COLO829 (cell line): ENCODE data around the gene CDK18.

Experiments
- DNase-seq: peaks from one replicate; pipeline ENCODE4 v3.0.0; 2012; ENCODE audit warnings: low spot score

CDK18 gene

GRCh38 chr1:205537386-205538018 is 33.0 kb downstream of the CDK18 start:
- no peak for DNase-seq

GRCh38 chr1:205538235-205538840 is 33.9 kb downstream of the CDK18 start:
- DNase-seq, result no peak

- no peak for DNase-seq
These were observed 36.9 kb downstream of the CDK18 start for GRCh38 chr1:205541161-205541886.

- DNase-seq, result no peak
These were observed 37.9 kb downstream of the CDK18 start for GRCh38 chr1:205542367-205542766.

- DNase-seq, result no peak
These were observed 39.2 kb downstream of the CDK18 start for GRCh38 chr1:205543351-205544301.

- DNase-seq, result no peak
These were observed 40.8 kb downstream of the CDK18 start for GRCh38 chr1:205545001-205545919.

- DNase-seq, result no peak
These were observed 41.5 kb downstream of the CDK18 start for GRCh38 chr1:205545991-205546390.

- DNase-seq, result no peak
These were observed 42.1 kb downstream of the CDK18 start for GRCh38 chr1:205546541-205546940.

GRCh38 chr1:205547936-205548827 is 43.7 kb downstream of the CDK18 start:
- DNase-seq, result no peak

GRCh38 chr1:205554026-205554811 is 49.8 kb downstream of the CDK18 start:
- no peak for DNase-seq

- no peak for DNase-seq
These were observed 57.2 kb downstream of the CDK18 start for GRCh38 chr1:205561501-205562203.

- DNase-seq, result no peak
These were observed 59.5 kb downstream of the CDK18 start for GRCh38 chr1:205563927-205564441.

- no peak for DNase-seq
These were observed 61.3 kb downstream of the CDK18 start for GRCh38 chr1:205565799-205566198.

- DNase-seq, result no peak
These were observed 63.2 kb downstream of the CDK18 start for GRCh38 chr1:205567716-205568115.

GRCh38 chr1:205568135-205568468 is 63.6 kb downstream of the CDK18 start:
- no peak for DNase-seq

- no peak for DNase-seq
These were observed 64.2 kb downstream of the CDK18 start for GRCh38 chr1:205568469-205569361.

GRCh38 chr1:205569411-205570172 is 65.1 kb downstream of the CDK18 start:
- no peak for DNase-seq
